Dendritic cell treated with granulocyte-macrophage colony-stimulating factor and Interleukin-4, amounts not matched to agents 40 ng/mL and 50 ng/mL, for 4 days (primary cell): ENCODE data around the gene MAP3K12.
"Not testable (repeated sequence)": the region's sequence is repeated elsewhere in the genome, so short reads cannot be mapped to it uniquely, and the experiment has no call there.

Source experiments
- H3K27ac Mint-ChIP-seq: one replicate; pipeline ENCODE4 v1.8.0; 2022; ENCODE audit warnings: mild to moderate bottlenecking, mixed read lengths
- H3K27me3 Mint-ChIP-seq: one replicate; pipeline ENCODE4 v1.8.0; 2022; ENCODE audit warnings: mild to moderate bottlenecking, mixed read lengths
- H3K36me3 Mint-ChIP-seq: one replicate; pipeline ENCODE4 v1.8.0; 2022; ENCODE audit warnings: low read depth, mixed read lengths
- H3K4me1 Mint-ChIP-seq: one replicate; pipeline ENCODE4 v1.8.0; 2022; ENCODE audit warnings: low read depth, mixed read lengths
- H3K4me3 Mint-ChIP-seq: one replicate; pipeline ENCODE4 v1.8.0; 2022; ENCODE audit warnings: mild to moderate bottlenecking, moderate library complexity, mixed read lengths
- H3K9me3 Mint-ChIP-seq: one replicate; pipeline ENCODE4 v1.8.0; 2022; ENCODE audit warnings: mixed read lengths
- intact Hi-C: fragments of 100-400 bp; cut with micrococcal nuclease; formaldehyde crosslinking; loops from one replicate; pipeline ENCODE4 v1.15.0; 2022

The MAP3K12 gene

GRCh38 chr12:53499266-53500141, at the start of gene MAP3K12:
MAP3K12 (minus strand) TSS chr12:53499458; CDS start chr12:53487391, 12,067 bp downstream.
- H3K4me3 Mint-ChIP-seq = peak within 1 kb of the TSS; percentile 88
- no peaks in the 10 kb centered on the region for H3K9me3 Mint-ChIP-seq
- H3K27ac Mint-ChIP-seq = peak within 1 kb of the TSS; percentile 94
- no peaks in the 10 kb centered on the region for H3K27me3 Mint-ChIP-seq
- H3K4me1 Mint-ChIP-seq = peaks cover 70% of the 10 kb centered on the region
- intact Hi-C loops = loop anchor here (2.0 kb wide), 2 partner anchors 47 to 179 kb away; partner anchors contain the start of genes AAAS and PCBP2
- peaks cover 33% of the 10 kb centered on the region for H3K36me3 Mint-ChIP-seq

- H3K9me3 Mint-ChIP-seq, H3K4me1 Mint-ChIP-seq, H3K4me3 Mint-ChIP-seq, H3K27me3 Mint-ChIP-seq, intact Hi-C loops, H3K27ac Mint-ChIP-seq: not testable (repeated sequence)
- H3K36me3 Mint-ChIP-seq = peaks cover 94% of the 10 kb centered on the region
These were observed 49.1 kb upstream of the MAP3K12 start for GRCh38 chr12:53548354-53548753.

GRCh38 chr12:53543539-53543938, 44.3 kb upstream of the MAP3K12 start:
- H3K4me3 Mint-ChIP-seq = no peak overlapping the region
- peaks cover 87% of the 10 kb centered on the region for H3K36me3 Mint-ChIP-seq
- no peak overlapping the region for H3K27ac Mint-ChIP-seq
- no peaks in the 10 kb centered on the region for H3K9me3 Mint-ChIP-seq
- H3K27me3 Mint-ChIP-seq = no peaks in the 10 kb centered on the region
- intact Hi-C loops = loop anchor here (2.0 to 5.0 kb wide), 2 partner anchors 39 to 133 kb away; partner anchors contain the start of gene ATP5MC2
- peaks cover 4% of the 10 kb centered on the region for H3K4me1 Mint-ChIP-seq

GRCh38 chr12:53539526-53539925, 40.3 kb upstream of the MAP3K12 start:
- Mint-ChIP-seq H3K4me3 (no peak overlapping the region), H3K27me3 (no peaks in the 10 kb centered on the region), H3K36me3 (peaks cover 85% of the 10 kb centered on the region), H3K27ac (no peak overlapping the region), H3K9me3 (no peaks in the 10 kb centered on the region), H3K4me1 (peaks cover 20% of the 10 kb centered on the region)
- intact Hi-C loops = no loop called here

- Mint-ChIP-seq H3K9me3 (no peaks in the 10 kb centered on the region), H3K27ac (no peak overlapping the region), H3K27me3 (no peaks in the 10 kb centered on the region), H3K36me3 (peaks cover 85% of the 10 kb centered on the region), H3K4me3 (no peak overlapping the region), H3K4me1 (peaks cover 26% of the 10 kb centered on the region)
- intact Hi-C loops = no loop called here
These were observed 39.0 kb upstream of the MAP3K12 start for GRCh38 chr12:53538209-53538689.

- no peaks in the 10 kb centered on the region for H3K9me3 Mint-ChIP-seq
- peaks cover 37% of the 10 kb centered on the region for H3K4me1 Mint-ChIP-seq
- no peak overlapping the region for H3K27ac Mint-ChIP-seq
- H3K36me3 Mint-ChIP-seq = peaks cover 85% of the 10 kb centered on the region
- no peak overlapping the region for H3K4me3 Mint-ChIP-seq
- intact Hi-C loops = no loop called here
- H3K27me3 Mint-ChIP-seq = no peaks in the 10 kb centered on the region
These were observed 37.7 kb upstream of the MAP3K12 start for GRCh38 chr12:53536962-53537361.

- Mint-ChIP-seq H3K4me3 (no peak overlapping the region), H3K27ac (peak overlapping the region; percentile 81), H3K27me3 (no peaks in the 10 kb centered on the region), H3K36me3 (peaks cover 87% of the 10 kb centered on the region), H3K9me3 (no peaks in the 10 kb centered on the region), H3K4me1 (peaks cover 37% of the 10 kb centered on the region)
- intact Hi-C loops = no loop called here
These were observed 34.2 kb upstream of the MAP3K12 start for GRCh38 chr12:53533471-53533870.

- Mint-ChIP-seq H3K36me3 (peaks cover 93% of the 10 kb centered on the region), H3K27ac (peak overlapping the region; percentile 81), H3K4me1 (peaks cover 37% of the 10 kb centered on the region), H3K27me3 (no peaks in the 10 kb centered on the region), H3K4me3 (no peak overlapping the region), H3K9me3 (no peaks in the 10 kb centered on the region)
- intact Hi-C loops = no loop called here
These were observed 33.5 kb upstream of the MAP3K12 start for GRCh38 chr12:53532524-53533445.

- peaks cover 93% of the 10 kb centered on the region for H3K36me3 Mint-ChIP-seq
- no peaks in the 10 kb centered on the region for H3K27me3 Mint-ChIP-seq
- no peak overlapping the region for H3K4me3 Mint-ChIP-seq
- peaks cover 37% of the 10 kb centered on the region for H3K4me1 Mint-ChIP-seq
- intact Hi-C loops = no loop called here
- H3K9me3 Mint-ChIP-seq = no peaks in the 10 kb centered on the region
- peak overlapping the region; percentile 81 for H3K27ac Mint-ChIP-seq
These were observed 32.8 kb upstream of the MAP3K12 start for GRCh38 chr12:53532021-53532420.

- Mint-ChIP-seq H3K36me3 (peaks cover 93% of the 10 kb centered on the region), H3K27me3 (no peaks in the 10 kb centered on the region), H3K4me1 (peaks cover 32% of the 10 kb centered on the region), H3K9me3 (no peaks in the 10 kb centered on the region), H3K4me3 (no peak overlapping the region), H3K27ac (no peak overlapping the region)
- intact Hi-C loops = no loop called here
These were observed 31.7 kb upstream of the MAP3K12 start for GRCh38 chr12:53530920-53531319.

- Mint-ChIP-seq H3K4me1 (peaks cover 24% of the 10 kb centered on the region), H3K36me3 (peaks cover 95% of the 10 kb centered on the region), H3K9me3 (no peaks in the 10 kb centered on the region), H3K4me3 (no peak overlapping the region), H3K27ac (no peak overlapping the region), H3K27me3 (no peaks in the 10 kb centered on the region)
- intact Hi-C loops = no loop called here
These were observed 30.8 kb upstream of the MAP3K12 start for GRCh38 chr12:53530061-53530460.

- Mint-ChIP-seq H3K9me3 (no peaks in the 10 kb centered on the region), H3K4me3 (no peak overlapping the region), H3K36me3 (peaks cover 93% of the 10 kb centered on the region), H3K27me3 (no peaks in the 10 kb centered on the region), H3K27ac (no peak overlapping the region), H3K4me1 (peaks cover 5% of the 10 kb centered on the region)
- intact Hi-C loops = no loop called here
These were observed 25.2 kb upstream of the MAP3K12 start for GRCh38 chr12:53524476-53524875.

GRCh38 chr12:53523131-53523530, 23.9 kb upstream of the MAP3K12 start:
- Mint-ChIP-seq H3K4me1 (peaks cover 5% of the 10 kb centered on the region), H3K4me3 (no peak overlapping the region), H3K9me3 (no peaks in the 10 kb centered on the region), H3K36me3 (peaks cover 96% of the 10 kb centered on the region), H3K27me3 (no peaks in the 10 kb centered on the region), H3K27ac (no peak overlapping the region)
- intact Hi-C loops = no loop called here

- H3K9me3 Mint-ChIP-seq = no peaks in the 10 kb centered on the region
- peaks cover 32% of the 10 kb centered on the region for H3K4me1 Mint-ChIP-seq
- H3K4me3 Mint-ChIP-seq = no peak overlapping the region
- H3K27me3 Mint-ChIP-seq = no peaks in the 10 kb centered on the region
- intact Hi-C loops = no loop called here
- H3K27ac Mint-ChIP-seq = no peak overlapping the region
- H3K36me3 Mint-ChIP-seq = peaks cover 90% of the 10 kb centered on the region
These were observed 19.1 kb upstream of the MAP3K12 start for GRCh38 chr12:53518381-53518780.
